Stimulated activated CD8-positive, alpha-beta memory T cell treated with anti-CD3 and anti-CD28 coated beads, Interleukin-7, amount 100 ng/mL, for 4 hours (primary cell): ENCODE data around the gene LGI1.

Experiments used
- DNase-seq, 2 donors: peaks; one replicate each; pipeline ENCODE4 v3.0.0-alpha.2; 2020; ENCODE audit warnings: low read depth in 2 of 2

The LGI1 gene

DNA sequence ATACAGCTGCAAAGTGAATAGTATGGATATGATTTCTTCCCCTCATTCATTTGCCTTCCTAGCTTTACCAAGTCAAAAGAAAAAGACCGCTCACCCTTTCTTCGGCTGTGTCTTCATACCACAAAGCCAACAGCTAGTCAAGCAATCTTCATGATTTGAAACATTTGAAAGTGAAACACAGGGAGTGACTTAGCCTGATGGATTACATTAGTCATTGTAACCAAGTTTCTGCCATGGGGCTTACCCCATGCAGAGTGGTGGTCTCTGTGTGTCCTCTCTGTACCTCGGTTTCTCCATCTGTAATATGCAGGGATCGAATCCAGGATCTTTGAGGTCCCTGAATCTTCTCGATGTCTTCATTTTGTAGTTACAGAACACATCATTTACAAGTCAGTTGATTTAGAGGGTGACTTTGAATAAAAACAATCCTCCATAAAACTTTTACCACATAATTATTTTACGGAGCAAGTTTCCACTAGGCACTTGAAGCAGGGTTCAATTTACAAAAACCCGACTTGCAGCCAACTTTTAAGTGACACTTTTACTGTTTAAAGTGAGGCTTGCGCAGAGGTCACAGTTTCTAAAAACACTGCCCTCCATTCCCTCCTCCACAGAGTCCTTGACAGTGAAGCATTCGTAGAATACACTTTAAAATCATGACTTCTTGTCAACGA lies 2.2 kb upstream of the LGI1 start:
- DNase-seq, result no peak

DNA sequence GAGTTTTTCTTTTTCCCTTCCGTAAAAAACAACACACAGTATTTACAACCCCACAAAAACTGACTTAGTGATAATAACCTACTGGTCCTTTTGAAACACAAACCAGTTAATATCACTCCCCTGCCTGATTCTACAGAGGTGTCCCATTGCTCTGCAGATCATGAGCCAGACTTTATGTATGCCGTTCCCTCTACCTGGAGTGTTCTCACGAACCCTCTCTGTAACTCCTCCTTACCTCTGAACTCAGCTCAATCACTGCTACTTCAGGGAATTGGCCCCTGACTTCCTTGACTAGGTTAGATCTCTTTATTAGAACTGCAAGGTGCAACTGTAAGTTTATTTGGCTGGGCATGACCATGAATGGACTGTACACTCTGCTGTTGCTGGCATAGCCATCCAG lies 1.6 kb upstream of the LGI1 start:
- DNase-seq, result no peak

DNA sequence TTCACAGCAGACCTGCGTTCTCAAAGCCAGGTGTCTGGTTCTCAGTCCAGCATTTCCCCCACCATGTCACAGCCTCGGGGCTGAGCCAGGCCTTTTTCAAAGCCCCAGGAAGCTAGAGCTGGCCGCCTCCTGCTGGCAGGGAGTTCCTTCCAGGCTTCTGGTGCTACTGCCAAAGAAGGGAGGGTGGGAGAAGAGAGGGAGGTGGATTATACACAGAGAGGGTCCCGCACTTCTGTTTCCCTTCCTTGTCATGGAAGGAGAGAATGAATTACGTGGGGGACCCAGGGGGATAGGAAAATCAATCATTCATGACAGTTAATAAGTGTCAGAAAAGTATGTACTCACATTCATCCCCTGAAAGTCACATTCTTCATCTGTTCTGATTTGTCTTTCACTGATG lies 600 bp upstream of the LGI1 start:
- DNase-seq, result no peak

DNA sequence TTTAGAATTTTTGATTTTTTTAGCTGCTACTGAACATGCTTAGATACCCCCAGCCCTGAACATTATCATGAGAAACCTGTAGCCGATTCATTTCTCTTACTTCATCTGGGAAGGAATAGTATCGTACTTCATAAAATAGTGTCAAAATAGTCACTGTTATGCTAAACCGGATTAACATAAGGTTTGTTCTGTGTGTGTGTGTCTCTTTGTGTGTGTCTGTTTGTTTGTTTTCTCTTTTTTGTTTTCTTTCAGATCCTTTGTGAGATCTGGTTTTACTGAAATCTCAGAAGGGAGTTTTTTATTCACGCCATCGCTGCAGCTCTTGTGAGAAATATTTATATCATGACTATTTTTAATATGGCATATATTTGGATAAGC lies 761 bp downstream of the LGI1 start:
- no peak for DNase-seq

DNA sequence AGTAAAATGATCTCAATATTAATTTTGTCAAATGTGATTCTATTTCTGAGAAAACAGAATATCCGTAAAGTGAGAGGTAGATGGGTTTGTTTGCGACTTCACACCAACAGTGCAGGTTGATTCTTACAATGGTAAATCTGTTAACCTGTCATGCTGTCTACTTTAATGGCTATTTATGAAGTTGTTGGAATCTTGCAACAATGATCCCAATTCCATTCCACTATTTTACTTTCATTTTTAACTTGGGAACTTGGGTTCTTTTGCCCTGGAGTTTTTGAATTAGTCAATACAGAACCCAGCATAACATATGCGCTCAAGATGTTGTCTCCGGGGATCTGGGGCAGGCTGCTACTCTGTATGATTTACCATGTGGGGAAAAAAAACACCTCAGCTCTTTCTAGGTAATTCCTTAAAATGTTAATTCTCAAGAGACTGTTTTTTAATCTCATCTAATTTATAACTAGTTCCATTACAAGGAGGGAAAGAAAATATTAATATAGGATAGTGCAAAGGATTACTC lies 1.2 kb downstream of the LGI1 start:
- no peak for DNase-seq

DNA sequence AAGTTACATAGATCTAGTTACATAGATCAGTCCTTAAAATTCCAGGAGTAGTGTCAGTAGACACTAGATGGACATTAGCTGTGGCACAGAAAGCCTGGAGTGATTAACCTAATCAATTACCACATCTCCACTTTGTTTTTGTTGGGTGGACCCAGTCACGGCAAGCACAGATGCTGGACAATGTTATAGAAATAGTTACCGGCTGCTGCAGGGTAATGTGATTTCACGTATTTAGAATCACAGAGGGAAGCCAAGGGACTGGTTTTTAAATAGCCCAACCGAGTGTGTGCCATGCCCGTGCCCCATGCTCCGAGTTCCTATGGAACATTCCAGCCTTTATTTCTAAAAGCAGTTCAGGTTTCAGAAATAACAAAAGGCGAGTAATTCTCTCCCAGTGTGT lies 2.8 kb downstream of the LGI1 start:
- DNase-seq, result no peak

DNA sequence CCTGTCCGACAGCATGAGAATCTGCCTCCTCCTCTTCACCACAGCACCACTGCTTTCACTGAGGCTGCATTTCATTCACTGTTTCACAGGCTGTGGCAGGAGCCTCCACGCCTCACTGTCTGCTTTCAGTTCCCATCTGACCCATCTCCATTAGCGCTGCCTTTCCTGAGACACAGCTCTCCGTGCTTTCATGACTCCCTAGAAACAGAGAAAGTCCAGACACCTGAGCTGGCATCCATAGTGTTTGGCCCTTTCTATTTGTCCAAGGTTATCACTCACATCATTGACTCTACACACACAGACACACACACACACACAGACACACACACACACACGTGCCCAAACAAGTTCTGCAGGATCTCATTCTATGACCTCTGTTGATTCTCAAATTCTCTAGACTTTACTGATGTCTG lies 5.2 kb downstream of the LGI1 start:
- no peak for DNase-seq

DNA sequence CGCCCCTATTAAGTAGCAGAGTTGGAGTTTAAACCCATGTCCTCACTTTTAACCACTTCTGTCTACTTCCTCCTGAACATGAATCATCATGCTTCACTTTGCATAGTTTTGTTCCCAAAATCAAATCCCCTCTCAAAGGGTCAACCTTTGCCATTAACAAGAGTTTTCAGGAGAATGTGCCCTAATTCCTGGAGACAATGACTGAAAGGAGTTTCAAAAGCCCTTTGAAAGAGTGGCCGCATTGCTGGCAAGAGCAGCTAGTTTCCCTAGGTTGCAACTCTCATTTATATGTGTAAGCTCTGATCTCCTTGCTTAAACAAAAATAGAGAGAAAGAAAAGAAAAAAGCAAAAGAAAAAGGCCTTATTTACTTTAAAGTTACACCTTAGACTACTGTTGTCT lies 9.2 kb downstream of the LGI1 start:
- no peak for DNase-seq

DNA sequence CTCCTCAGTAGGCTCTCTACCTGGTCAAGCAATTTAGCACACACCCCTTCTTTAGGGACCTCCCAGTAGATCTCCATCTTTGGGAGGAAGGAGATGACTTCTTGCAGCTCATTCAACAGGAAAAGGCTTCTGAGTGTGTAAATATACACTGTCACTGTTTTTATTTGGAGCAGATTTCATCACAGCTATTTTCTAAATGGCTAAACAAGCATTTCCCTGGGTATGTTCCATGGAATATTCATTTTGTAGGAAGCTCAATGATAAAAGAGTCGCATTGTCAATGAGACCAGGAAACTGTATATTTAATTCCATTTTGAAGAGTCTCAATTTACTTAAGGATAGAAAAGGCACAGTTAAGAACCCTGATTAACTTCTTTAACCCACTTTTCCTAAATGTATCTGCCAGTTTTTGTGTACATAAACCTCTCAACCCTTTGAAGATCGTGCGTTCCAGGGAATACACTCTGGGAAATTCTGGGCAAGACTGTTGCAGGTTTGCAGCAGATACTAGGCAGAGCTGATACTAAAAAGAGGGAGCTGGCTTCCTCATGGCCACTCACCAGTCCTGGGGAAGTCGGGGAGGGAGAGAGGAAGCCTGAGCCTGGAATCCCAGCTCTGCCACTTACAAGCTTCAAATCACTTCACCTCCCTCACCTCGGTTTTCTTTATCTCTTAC lies 10.1 kb downstream of the LGI1 start:
- no peak for DNase-seq

DNA sequence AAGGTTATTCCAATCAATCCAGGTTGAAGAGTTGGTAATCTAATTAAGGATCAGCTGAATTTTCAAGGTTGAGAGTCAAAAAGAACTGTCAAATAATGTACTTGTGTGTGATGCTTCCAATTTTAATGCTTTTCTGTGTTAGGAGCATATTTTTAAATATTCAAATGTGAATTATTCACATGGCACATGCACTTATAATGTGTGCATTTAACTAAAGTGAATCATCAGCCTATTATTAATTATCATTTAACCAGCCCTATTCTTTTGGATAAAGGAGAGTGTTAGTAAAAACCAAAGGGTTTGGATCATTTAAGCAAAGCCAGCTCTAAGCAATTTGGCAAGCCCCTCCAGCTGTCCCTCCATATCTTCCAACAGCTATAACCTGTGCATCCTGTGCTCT lies 11.2 kb downstream of the LGI1 start:
- DNase-seq, result no peak

DNA sequence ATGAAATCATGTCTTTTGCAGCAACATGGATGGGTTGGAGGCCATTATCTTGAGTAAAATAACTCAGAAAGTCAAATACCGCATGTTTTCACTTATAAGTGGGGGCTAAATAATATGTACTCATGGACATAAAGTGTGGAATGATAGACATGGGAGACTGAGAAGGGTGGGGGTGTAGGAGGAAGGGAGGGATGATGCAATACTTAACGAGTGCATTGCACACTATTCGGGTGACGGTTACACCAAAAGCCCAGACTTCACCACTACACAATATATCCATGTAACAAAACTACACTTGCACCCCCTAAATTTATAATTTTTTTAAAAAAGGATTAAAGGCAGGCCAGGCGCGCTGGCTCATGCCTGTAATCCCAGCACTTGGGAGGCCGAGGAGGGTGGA lies 13.6 kb downstream of the LGI1 start:
- DNase-seq, result no peak

DNA sequence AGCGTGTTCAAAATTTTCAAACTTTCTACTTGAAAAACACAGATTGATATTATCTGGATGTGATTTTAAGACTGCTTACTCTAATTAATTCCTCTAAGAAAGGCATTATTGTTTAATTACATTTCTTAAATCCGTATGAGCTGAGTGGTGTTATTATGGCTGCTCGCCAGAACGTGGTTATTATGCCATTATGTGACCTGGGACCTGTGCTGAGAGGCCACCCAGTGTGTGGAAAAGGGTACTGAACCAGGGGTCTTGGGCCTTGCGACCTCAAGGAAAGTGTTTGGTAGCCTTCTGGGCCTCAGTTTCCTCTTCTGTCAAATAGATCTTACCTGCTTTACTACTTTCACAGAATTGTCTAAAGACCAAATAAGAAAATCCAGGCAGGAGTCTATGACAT lies 15.4 kb downstream of the LGI1 start:
- DNase-seq, result no peak

DNA sequence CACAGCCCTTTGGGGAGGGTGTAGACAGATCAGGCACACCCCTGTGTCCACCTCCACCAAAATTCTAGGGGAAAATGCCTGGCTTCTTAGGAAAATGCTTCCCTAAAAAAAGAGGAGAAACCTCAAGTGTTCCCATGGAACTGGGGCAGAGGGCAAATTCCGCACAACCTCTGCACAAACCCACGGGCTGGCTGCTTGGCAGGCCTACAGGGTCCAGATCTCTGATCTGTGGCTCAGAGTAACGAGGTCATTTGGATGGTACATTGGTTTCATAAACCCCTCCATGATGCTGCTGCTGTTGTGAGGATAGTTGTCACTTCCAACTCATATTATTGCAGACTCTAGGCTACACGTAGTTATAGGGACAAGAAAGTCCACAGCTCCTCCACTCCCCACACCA lies 16.0 kb downstream of the LGI1 start:
- DNase-seq, result no peak

DNA sequence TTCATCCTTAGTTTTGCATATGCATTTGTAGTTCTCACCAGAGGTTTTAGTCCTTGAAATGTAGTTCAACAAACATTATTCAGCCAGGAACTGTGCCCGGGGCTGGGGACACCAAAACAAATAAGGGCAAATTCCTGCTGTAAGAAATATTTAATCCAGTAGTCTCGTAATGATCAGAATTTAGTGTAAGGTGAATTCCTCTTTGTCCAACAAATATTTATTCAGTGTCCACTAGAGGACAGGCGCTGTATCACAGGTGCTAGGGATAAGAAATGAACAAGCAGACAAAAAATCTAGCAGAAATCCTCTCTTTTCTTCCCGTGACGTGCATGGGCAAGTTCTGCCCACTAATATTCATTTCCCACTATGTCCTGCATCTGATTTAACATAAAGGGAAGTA lies 17.6 kb downstream of the LGI1 start:
- no peak for DNase-seq

DNA sequence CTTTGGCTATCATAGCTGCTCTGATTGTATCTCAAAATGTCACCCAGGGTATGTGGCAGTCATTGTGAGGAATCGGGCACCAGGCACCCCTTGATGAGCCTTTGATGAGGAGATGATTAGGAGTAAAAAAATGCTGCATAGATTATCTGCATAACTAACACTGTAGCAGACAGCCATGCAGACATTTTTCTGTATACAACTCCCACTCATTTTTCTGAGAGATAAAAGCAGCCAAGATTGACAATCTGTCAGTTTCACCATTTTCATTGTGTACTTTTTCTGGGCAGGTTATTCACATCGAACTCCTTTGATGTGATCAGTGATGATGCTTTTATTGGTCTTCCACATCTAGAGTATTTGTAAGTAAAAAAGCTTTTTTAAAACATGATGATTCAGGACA lies 19.4 kb downstream of the LGI1 start:
- DNase-seq, result no peak

DNA sequence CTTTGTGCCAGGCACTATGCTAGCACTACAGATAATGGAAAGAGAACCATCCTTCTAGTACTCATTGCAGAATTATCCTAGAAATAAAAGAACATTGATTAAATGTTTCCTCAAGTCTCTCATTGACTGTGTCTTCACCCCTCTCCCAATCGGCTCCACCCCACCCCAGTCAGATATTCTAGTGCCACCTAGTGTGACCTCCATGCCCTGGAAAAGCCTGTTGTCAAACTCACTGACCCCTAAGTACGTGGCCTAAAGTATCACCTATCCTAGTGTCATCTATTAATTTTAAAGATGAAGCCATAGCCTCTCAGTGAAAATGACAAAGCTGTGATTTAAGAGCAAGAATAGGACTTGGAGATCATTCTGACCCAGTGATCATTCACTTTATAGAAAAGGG lies 26.3 kb downstream of the LGI1 start:
- no peak for DNase-seq

DNA sequence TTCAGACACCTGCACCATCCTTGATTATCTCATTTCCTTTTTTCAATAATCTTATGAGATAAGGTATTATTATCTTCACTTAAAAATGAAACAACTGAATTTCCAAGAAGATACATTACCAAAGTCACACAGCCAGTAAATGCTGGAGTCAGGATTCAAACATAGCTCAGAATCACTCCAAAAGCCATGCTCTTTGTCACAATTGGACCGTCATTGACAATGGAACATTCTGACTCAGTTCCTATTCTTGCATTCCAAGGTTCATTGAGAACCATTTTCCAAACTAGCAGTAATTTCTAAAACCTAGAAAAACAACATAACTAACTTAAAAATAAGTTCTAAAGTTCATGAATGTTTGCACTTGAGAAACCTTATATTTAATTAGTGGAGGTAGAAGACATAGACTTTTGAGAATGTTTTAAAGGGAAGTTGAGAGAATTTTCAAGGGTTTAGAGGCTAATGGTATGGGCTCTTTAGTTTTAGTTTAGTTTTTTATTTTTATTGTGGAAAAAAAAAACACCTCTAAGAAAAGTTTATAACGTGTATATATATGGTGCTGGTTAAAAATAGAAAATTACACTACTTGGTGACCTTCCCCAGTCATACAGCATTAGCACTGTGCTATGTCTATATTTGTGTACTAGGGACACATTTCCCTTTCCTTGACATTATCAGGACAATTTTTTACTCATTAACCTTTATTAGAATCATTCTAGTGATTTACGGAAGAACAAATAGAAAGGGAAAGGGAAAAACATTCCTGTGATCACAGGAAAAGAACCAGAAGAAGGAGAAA lies 30.9 kb downstream of the LGI1 start:
- DNase-seq, result no peak

DNA sequence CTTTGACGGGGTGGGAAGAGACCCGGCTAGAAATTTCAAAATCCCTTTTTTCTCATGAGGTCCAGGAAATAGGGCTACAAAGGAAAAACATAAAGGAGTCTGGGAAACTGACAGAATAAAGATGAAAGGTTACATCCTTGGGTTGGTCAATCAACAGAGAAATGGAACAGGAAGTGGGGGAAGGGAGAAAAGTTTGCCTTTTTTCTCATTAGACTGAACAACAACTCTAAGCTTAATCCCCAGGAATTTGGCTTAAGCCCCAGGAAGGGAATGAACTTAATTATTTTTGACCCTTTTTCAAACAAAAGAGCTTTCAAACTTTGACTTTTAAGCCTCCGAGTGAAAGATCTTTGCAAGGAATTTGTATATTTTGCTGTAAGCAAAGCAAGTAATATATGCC lies 32.7 kb downstream of the LGI1 start:
- DNase-seq, result no peak

DNA sequence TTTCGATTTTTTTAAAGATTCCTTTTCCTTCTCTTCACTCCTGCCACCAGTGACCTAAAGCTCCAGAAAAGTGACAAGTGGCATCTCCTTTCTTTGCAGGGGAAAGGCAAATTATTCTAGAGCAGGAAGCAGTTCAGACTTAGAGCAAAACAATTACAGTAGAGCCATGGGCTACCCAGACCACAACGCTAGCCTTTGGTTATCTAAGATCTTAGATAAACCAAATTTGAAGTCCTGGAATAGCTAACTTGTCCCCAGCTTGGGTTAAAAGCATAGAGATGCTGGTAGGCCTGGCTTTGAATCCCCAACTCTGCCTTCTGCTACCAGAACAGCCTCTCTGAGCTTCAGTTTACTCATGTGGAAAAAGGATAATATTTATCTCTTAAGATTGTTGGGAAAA lies 38.4 kb downstream of the LGI1 start:
- DNase-seq, result no peak

DNA sequence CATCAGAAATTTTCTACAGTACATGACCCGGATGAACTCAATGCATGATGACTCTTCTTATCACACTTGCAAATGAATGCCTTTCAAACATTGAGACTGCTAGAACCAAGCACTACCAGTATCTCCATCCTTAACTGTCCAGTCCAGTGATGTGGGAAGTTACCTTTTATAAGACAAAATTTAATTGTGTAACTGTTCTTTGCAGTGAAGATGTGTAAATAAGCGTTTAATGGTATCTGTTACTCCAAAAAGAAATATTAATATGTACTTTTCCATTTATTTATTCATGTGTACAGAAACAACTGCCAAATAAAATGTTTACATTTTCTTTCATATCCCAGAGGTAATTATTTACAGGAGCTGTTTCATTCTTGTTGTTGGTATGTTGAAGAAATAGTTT lies 40.1 kb downstream of the LGI1 start:
- DNase-seq, result no peak

DNA sequence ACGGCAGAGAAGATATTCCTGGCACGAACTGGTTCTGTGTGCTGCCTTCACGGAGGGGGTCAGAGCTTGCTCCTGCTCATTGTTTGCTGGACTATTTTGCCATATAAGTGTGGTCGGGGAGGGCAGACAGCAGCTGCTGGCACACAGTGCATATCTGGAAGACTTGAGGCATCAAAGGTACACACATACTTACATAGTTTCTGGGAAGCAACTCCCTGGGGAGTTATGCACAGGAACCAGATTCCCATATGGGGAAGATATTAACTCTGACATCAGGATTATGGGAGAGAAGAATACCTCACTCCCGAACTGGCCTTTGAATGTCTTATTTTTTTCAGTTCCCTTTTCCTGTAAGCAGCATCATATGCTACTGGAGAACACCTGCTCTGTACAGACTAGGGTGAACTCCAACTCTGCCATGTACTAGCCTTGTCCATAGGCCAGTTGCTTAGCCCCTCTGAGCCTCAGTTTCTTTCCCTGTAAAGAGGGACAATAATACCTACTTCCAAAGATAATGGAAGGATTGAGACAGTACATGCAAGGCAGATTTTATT lies 41.5 kb downstream of the LGI1 start:
- DNase-seq, result no peak

DNA sequence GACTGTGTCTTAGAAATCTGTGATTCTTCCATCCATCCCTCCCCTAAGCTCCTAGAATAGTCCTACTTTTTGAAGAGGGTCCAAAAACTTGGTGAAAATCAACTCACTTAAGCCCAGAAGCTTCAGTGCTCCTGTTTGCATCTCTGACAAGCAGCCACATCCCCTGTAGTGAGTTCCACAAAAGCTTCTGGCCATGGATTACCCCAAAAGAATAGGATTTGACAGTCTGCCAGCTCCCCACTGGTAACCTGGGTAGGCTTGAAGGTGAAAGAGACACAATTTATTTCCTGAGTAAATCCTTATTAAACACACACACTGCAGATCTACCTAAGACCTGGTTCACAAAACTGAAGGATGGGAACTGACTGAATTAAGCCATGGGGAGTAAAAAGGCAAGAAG lies 46.5 kb downstream of the LGI1 start:
- DNase-seq, result no peak

DNA sequence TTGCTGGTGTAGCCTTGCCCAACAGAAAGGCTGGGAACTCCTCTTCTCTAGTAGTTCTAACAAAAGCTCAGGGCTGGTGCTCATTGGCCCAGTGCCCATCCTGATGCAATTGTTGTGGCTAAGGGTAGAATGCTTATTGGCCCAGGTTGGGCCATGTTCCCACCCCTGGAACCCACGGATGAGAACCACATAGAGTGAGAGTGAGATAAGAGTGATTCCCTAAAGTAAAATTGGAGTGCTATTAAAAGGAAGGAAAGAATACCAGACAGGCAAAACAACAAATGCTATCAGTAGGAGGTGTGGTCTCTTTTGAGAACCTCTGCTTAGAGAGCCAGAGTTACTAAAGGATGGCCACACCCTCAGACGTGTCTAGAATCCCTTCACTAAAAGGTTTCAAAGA lies 49.2 kb downstream of the LGI1 start:
- no peak for DNase-seq
